NCI-H2196 treated with DMSO at 0.1 percent for 48 hours (cell line): Measurements from ENCODE around the gene TMEM25.
"Not testable (repeated sequence)": the region's sequence is repeated elsewhere in the genome, so short reads cannot be mapped to it uniquely, and the experiment has no call there.

ENCODE experiments used
- DNase-seq: peaks from one replicate; lab custom pipeline; 2025; ENCODE audit not compliant: unreplicated experiment; lab: John Stamatoyannopoulos, UW

TMEM25 gene

DNA sequence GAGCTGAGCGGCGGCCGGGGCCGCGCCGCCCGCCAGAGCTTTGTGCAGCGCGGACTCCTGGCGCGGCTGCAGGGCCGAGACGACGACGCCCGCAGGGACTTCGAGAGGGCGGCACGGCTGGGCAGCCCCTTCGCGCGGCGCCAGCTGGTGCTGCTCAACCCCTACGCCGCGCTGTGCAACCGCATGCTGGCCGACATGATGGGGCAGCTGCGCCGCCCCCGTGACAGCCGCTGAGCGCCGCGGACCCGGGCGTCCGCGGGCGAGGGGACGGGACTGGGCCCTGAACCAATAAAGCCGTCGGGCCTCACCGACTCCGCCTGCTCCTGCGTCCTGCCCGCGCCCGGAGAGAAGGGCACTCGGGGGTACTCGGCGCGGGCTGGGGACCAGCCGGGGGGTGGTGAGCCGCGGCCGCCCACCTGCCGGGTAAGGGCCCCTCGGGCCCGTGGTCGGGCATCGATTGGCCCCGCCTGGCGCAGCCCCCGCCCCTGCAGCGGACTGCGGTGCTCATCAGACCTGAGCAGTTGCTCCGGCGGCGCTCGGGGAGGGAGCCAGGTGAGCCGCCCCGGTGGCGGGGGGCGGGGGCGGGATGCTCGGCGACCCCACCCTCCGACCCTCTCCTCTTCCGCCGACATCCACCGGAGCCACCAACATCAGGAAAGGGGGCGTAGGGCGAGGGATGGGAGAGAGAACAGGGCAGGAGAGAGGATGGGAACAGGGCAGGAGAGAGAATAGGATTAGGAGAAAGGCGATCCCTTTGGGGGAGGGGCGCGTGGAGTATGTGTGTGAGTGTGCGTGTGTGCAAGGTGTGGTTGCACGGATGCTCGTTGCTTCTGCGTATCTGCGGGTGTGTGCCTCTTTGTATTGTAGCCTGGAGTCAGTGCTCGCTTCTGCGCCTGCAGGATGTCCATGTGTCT lies at the start of gene TMEM25:
Gene TMEM25, plus strand, starts transcription at position 510 of the 914 bp plus-strand sequence. CDS start 610 bp downstream, outside the sequence.
- DNase-seq: peak; percentile 50

GRCh38 chr11:118481238-118481637 lies 49.8 kb upstream of the TMEM25 start:
- DNase-seq: not testable (repeated sequence)

GRCh38 chr11:118484405-118484804 lies 46.6 kb upstream of the TMEM25 start:
- DNase-seq: no peak

GRCh38 chr11:118485273-118485672 lies 45.7 kb upstream of the TMEM25 start:
- no peak for DNase-seq

GRCh38 chr11:118488480-118489109 lies 42.4 kb upstream of the TMEM25 start:
- peak; percentile 57 for DNase-seq

- no peak for DNase-seq
Measured at GRCh38 chr11:118491041-118491440, 40.0 kb upstream of the TMEM25 start.

- DNase-seq: no peak
Measured at GRCh38 chr11:118497831-118498230, 33.2 kb upstream of the TMEM25 start.

DNA sequence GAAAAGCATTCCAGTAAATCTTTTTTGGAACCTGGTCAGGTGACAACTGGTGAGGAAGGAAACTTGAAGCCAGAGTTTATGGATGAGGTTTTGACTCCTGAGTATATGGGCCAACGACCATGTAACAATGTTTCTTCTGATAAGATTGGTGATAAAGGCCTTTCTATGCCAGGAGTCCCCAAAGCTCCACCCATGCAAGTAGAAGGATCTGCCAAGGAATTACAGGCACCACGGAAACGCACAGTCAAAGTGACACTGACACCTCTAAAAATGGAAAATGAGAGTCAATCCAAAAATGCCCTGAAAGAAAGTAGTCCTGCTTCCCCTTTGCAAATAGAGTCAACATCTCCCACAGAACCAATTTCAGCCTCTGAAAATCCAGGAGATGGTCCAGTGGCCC lies 27.8 kb upstream of the TMEM25 start:
- DNase-seq: no peak

DNA sequence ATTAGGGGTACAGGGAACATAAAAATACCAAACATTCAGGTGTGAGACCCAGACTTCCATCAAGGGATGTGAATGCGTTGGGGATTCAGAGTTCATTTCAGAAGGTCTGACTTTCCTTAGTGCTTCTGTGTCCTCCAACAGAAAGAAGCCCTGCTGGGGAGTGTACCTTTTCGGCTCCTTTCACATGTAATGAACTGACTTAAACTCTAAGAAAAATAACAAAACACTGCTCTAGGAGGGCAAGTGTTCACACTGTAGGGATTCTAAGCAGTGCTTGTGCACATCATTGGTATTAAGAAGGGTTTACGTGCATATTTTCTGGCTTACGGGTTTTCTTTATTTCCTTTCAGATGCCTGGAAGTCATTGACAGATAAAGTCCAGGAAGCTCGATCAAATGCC lies 19.4 kb upstream of the TMEM25 start:
- no peak for DNase-seq

DNA sequence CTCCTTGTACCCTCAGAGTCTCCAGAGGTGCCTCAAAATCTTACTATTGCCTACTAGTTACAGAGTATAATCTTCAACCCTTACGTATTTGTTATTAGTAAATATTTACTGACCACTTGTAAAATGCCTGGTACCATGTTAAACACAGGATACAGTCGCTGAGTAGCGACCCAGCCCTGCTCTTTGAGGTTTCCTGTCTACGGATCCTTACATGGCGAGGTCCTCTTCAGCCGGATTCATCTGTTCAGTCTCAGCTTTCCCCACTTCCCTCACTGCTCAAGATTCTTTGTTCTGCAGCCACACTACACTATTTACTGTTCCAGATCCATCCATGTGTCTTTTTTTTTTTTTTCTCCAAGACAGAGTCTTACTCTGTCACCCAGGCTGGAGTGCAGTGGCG lies 16.9 kb upstream of the TMEM25 start:
- no peak for DNase-seq

DNA sequence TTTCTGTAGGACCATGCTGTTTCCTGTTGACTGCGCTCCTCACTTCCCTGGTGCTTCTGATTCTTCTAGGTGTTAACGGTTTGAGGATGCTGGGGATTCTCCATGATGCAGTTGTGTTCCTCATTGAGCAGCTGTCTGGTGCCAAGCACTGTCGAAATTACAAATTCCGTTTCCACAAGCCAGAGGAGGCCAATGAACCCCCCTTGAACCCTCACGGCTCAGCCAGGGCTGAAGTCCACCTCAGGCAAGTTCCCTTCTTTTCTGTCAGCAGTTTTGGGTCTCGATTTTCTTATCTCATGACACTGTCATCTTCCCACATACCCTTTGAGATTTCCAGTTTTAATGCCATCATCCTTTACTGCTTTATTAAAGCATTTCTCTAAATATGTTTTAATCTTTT lies 11.4 kb upstream of the TMEM25 start:
- DNase-seq: no peak

DNA sequence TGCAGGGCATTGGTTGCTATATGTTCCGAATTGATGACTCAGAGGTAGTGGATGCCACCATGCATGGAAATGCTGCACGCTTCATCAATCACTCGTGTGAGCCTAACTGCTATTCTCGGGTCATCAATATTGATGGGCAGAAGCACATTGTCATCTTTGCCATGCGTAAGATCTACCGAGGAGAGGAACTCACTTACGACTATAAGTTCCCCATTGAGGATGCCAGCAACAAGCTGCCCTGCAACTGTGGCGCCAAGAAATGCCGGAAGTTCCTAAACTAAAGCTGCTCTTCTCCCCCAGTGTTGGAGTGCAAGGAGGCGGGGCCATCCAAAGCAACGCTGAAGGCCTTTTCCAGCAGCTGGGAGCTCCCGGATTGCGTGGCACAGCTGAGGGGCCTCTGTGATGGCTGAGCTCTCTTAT lies 9.1 kb upstream of the TMEM25 start:
- DNase-seq: no peak

DNA sequence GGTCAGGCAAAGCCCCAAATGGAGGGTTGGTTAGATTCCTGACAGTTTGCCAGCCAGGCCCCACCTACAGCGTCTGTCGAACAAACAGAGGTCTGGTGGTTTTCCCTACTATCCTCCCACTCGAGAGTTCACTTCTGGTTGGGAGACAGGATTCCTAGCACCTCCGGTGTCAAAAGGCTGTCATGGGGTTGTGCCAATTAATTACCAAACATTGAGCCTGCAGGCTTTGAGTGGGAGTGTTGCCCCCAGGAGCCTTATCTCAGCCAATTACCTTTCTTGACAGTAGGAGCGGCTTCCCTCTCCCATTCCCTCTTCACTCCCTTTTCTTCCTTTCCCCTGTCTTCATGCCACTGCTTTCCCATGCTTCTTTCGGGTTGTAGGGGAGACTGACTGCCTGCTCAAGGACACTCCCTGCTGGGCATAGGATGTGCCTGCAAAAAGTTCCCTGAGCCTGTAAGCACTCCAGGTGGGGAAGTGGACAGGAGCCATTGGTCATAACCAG lies 8.4 kb upstream of the TMEM25 start:
- no peak for DNase-seq

DNA sequence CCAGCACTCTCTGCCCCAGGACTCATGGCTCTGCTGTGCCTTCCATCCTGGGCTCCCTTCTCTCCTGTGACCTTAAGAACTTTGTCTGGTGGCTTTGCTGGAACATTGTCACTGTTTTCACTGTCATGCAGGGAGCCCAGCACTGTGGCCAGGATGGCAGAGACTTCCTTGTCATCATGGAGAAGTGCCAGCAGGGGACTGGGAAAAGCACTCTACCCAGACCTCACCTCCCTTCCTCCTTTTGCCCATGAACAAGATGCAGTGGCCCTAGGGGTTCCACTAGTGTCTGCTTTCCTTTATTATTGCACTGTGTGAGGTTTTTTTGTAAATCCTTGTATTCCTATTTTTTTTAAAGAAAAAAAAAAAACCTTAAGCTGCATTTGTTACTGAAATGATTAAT lies 6.6 kb upstream of the TMEM25 start:
- no peak for DNase-seq

DNA sequence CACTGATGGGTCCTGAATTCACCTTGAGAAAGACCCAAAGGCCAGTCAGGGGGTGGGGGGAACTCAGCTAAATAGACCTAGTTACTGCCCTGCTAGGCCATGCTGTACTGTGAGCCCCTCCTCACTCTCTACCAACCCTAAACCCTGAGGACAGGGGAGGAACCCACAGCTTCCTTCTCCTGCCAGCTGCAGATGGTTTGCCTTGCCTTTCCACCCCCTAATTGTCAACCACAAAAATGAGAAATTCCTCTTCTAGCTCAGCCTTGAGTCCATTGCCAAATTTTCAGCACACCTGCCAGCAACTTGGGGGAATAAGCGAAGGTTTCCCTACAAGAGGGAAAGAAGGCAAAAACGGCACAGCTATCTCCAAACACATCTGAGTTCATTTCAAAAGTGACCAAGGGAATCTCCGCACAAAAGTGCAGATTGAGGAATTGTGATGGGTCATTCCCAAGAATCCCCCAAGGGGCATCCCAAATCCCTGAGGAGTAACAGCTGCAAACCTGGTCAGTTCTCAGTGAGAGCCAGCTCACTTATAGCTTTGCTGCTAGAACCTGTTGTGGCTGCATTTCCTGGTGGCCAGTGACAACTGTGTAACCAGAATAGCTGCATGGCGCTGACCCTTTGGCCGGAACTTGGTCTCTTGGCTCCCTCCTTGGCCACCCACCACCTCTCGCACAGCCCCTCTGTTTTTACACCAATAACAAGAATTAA lies 6.1 kb upstream of the TMEM25 start:
- no peak for DNase-seq

- DNase-seq: no peak
Measured at GRCh38 chr11:118526688-118527087, 4.3 kb upstream of the TMEM25 start.

- DNase-seq: no peak
Measured at GRCh38 chr11:118527109-118527508, 3.9 kb upstream of the TMEM25 start, which contains the start of gene TTC36. Gene TTC36, plus strand, starts transcription at chr11:118527474. Its CDS starts 21 bp downstream, at chr11:118527495.

DNA sequence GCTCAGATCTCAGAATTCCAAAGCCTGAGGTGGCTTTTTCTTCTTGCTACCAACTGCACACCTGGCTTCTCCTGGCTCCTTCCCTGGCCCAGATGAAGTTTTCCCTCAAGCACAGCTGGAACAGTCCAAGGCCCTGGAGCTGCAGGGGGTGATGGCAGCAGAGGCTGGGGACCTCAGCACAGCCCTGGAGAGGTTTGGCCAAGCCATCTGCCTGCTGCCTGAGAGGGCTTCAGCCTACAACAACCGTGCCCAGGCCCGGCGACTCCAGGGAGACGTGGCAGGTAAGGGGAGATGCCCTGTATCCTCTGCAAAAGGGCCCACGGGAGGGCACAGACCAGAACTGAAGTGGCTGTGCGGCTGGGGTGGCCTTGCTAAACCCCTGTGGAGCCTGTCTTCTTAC lies 2.5 kb upstream of the TMEM25 start:
- no peak for DNase-seq

DNA sequence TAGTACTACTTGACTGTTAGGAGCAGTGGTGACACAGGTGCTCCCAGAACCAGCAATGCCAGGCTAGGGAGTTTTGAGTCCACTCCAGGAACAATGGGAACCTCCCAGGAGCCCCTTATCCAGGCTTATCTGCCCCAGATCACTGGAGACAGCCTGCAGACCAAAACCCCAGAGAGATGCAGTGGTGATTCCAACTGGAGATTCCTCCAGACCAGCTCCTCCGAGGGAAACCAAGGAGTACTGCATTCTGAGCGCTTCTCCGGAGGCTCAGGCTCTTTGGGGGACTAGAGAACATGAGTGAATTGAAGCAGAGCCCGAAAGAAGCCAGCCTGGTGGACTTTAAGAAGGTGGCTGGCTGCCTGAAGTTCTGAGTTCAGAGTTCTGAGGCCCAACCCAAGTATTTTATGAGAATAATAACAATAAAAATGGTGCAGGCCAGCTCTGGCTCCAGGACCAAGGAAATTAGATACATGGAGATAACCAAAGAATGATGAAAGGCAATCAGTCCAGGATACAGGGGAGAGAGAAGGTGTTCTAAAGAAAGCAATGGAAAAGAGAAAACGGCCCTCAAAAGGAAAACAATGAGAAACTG lies 1.3 kb upstream of the TMEM25 start:
- no peak for DNase-seq

GRCh38 chr11:118530180-118530682 lies 761 bp upstream of the TMEM25 start:
- DNase-seq: peak; percentile 62

- DNase-seq: no peak
Measured at GRCh38 chr11:118531597-118532084, 649 bp downstream of the TMEM25 start.
